Activated T-cell treated with anti-CD3 and anti-CD28 coated beads, Interleukin-2, amount 50 U/mL, for 4 hours (primary cell): Measurements from ENCODE around the gene CCDC188. TPM values are rescaled to one million over a fixed set of nuclear protein-coding genes. Genes with fewer than 3 reads are reported as not detected.

Source experiments
- ATAC-seq, 2 donors: fragments of 200-7000 bp; cut with Tn5 transposase; one replicate each; pipeline ENCODE4 v1.10.0; 2021
- DNase-seq: peaks from one replicate; pipeline ENCODE4 v3.0.0-alpha.2; 2020
- H3K27me3 Mint-ChIP-seq: one replicate; pipeline ENCODE4 v1.8.0; 2021; ENCODE audit warnings: low read depth, mixed read lengths
- H3K36me3 Mint-ChIP-seq: one replicate; pipeline ENCODE4 v1.8.0; 2022; ENCODE audit warnings: mixed read lengths; ENCODE audit not compliant: insufficient read depth
- H3K4me1 Mint-ChIP-seq: one replicate; pipeline ENCODE4 v1.8.0; 2021; ENCODE audit warnings: low read depth, mixed read lengths
- H3K4me3 Mint-ChIP-seq: one replicate; pipeline ENCODE4 v1.8.0; 2021; ENCODE audit warnings: mild to moderate bottlenecking, moderate library complexity, mixed read lengths
- H3K9me3 Mint-ChIP-seq: one replicate; pipeline ENCODE4 v1.8.0; 2021; ENCODE audit warnings: mixed read lengths
- total RNA-seq, 3 donors: library from RNA; stranded (reverse); gene quantifications; one replicate each; pipeline ENCODE4 v1.2.1, GENCODE V29; 2021

CCDC188 gene
- total RNA-seq, 3 donors from 2014 or later: not detected

DNA sequence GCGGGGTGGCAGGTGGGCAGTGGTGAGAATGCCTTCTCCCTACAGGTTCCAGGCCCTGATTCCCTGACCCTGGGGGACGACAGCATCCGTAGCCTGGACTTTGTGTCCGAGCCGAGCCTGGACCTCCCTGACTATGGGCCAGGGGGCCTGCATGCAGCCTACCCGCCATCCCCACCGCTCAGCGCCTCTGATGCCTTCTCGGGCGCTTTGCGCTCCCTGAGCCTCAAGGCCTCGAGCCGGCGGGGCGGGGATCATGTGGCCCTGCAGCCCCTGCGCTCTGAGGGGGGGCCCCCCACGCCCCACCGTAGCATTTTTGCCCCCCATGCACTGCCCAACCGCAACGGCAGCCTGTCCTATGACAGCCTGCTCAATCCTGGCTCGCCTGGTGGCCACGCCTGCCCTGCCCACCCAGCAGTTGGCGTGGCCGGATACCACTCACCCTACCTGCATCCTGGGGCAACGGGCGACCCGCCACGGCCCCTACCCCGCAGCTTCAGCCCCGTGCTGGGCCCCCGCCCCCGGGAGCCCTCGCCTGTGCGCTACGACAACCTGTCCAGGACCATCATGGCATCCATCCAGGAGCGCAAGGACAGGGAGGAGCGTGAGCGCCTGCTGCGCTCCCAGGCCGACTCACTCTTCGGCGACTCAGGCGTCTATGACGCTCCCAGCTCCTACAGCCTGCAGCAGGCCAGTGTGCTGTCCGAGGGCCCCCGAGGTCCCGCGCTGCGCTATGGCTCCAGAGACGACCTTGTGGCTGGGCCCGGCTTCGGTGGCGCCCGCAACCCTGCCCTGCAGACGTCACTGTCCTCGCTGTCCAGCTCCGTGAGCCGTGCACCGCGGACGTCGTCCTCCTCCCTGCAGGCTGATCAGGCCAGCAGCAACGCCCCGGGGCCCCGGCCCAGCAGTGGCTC is 7.9 kb downstream of the CCDC188 start:
- DNase-seq: no peak

DNA sequence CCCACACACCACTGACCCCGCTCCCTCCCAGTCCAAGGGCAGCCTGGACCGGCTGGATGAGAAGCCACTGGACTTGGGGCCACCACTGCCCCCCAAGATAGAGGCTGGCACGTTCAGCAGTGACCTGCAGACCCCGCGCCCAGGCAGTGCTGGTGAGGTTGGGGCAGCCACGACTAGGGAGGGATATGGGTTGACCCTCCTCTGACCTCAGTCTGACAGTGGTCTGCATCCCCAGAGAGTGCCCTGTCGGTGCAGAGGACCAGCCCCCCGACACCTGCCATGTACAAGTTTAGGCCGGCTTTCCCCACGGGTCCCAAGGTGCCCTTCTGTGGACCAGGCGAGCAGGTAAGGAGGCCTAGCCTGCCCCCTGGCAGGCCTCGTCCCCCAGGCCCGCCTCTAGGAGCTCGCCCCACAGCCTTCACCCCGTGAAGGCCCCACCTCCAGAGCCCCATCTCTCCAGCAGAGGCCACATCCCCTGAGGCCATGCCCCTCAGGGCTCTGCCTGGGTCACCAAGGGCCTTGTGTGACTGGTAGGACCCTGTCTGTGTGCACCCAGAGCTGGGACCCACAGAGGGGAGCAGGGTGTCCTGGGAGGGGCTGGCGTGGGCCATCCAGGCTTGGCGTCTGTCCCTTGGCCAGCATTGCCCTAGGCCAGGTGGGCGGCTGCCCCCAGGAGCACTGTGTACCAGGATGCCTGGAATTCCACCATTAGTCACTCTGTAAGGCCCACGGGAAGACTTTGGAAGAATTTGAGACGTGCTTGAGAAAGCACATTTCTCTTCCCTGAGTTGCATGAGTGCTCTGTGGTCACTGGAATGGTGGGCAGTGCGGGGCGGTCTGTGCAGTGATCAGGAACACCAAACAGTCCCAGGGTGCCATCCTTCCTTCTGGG is 9.4 kb downstream of the CCDC188 start:
- no peak overlapping the region for H3K4me3 Mint-ChIP-seq
- H3K27me3 Mint-ChIP-seq: no peaks in the 10 kb centered on the region
- ATAC-seq: no peak
- peaks cover 10% of the 10 kb centered on the region for H3K4me1 Mint-ChIP-seq
- peaks cover 4% of the 10 kb centered on the region for H3K36me3 Mint-ChIP-seq
- no peaks in the 10 kb centered on the region for H3K9me3 Mint-ChIP-seq
- DNase-seq: no peak

More for the DNA sequence above, 7.9 kb downstream of the CCDC188 start:
- Mint-ChIP-seq H3K4me1 (peaks cover 1% of the 10 kb centered on the region), H3K27me3 (no peaks in the 10 kb centered on the region), H3K4me3 (no peak overlapping the region), H3K9me3 (no peaks in the 10 kb centered on the region), H3K36me3 (peaks cover 4% of the 10 kb centered on the region)
- no peak for ATAC-seq

DNA sequence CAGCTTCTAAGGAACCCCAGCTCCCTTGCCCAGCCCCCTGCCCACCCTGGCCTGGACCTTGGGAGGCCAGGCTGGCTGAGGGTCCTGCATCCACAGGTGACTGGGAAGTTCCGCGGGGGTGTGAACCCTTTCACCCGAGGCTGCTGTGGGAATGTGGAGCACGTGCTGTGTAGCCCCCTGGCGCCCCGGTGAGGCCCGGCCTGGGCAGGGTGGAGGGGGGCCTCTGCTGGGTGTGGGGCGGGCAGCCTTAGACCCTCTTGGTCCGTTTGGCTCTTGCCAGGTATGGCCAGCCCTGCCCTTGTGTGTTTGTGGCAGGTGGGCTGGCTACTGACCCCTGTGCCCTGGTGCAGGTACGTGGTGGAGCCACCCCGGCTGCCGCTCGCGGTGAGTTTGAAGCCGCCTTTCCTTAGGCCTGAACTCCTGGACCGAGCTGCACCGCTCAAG is 10.3 kb downstream of the CCDC188 start:
- Mint-ChIP-seq H3K9me3 (no peaks in the 10 kb centered on the region), H3K4me3 (no peak overlapping the region), H3K36me3 (peaks cover 4% of the 10 kb centered on the region), H3K4me1 (peaks cover 12% of the 10 kb centered on the region), H3K27me3 (no peaks in the 10 kb centered on the region)
- DNase-seq (no peak), ATAC-seq (no peak)

DNA sequence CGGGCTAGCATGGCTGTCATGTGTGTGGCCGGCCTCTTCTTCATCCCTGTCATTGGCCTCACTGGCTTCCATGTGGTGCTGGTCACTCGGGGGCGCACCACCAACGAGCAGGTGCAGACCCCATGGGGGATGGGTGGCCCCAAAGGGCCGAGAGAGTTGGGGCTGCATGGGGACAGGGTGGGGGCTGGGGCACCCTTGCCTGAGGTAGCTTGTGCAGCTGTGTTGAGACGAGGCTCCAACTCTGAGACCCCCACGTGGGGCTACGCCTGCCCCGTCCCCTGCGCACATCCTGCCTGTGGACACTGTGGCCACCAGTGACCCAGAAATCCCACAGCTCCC is 10.8 kb downstream of the CCDC188 start:
- ATAC-seq: no peak
- Mint-ChIP-seq H3K9me3 (no peaks in the 10 kb centered on the region), H3K36me3 (peaks cover 4% of the 10 kb centered on the region), H3K27me3 (no peaks in the 10 kb centered on the region), H3K4me3 (no peak overlapping the region), H3K4me1 (peaks cover 14% of the 10 kb centered on the region)
- DNase-seq: no peak

DNA sequence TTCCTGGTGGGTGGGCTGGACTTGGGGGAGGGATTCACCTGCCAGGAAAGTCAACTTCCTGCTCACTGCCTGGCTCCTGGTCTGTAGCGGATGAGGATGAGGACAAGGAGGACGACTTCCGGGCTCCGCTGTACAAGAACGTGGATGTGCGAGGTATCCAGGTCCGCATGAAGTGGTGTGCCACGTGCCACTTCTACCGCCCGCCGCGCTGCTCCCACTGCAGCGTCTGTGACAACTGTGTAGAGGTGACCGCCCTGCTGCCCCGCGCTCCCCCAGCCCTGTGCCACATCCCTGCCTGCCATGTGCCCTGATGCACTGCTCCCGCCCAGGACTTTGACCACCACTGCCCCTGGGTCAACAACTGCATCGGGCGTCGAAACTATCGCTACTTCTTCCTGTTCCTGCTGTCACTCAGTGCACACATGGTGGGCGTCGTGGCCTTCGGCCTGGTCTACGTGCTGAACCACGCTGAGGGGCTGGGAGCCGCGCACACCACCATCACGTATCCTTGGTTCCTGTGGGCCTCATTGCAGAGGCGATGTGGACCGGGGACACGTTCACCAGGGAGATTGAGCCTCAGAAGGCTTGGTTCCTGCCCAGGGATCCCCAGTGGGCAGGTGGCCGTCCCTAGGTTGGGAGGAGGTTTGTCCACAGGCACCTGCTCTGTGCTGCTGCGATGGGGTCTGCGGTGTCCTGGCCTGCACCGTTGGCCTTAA is 11.3 kb downstream of the CCDC188 start:
- H3K36me3 Mint-ChIP-seq: peaks cover 4% of the 10 kb centered on the region

DNA sequence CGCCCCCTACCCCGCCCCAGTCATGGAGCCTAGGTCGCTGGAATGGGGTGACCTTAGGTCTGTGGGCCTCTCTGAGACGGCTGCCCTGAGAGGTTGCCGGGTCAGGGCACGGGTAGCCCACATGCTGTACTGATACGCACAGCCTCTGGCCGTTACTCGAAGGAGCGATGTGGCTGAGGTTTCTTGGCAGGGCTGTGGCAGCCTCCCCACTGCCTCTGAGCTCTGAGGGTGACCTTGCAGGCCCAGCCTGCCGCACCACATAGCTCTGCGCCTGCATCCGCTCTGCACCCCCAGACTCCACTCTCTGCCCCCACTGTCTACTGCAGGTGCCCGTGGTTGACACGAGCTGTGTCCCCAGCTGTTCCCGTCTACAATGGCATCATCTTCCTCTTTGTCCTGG is 12.0 kb downstream of the CCDC188 start:
- no peak for DNase-seq
- Mint-ChIP-seq H3K27me3 (no peaks in the 10 kb centered on the region), H3K4me3 (no peak overlapping the region), H3K4me1 (peaks cover 24% of the 10 kb centered on the region), H3K9me3 (no peaks in the 10 kb centered on the region), H3K36me3 (peaks cover under 1% of the 10 kb centered on the region)
- no peak for ATAC-seq

More for the DNA sequence above, 11.3 kb downstream of the CCDC188 start:
- DNase-seq: no peak
- Mint-ChIP-seq H3K4me3 (no peak overlapping the region), H3K4me1 (peaks cover 18% of the 10 kb centered on the region), H3K9me3 (no peaks in the 10 kb centered on the region), H3K27me3 (no peaks in the 10 kb centered on the region)
- ATAC-seq: no peak

DNA sequence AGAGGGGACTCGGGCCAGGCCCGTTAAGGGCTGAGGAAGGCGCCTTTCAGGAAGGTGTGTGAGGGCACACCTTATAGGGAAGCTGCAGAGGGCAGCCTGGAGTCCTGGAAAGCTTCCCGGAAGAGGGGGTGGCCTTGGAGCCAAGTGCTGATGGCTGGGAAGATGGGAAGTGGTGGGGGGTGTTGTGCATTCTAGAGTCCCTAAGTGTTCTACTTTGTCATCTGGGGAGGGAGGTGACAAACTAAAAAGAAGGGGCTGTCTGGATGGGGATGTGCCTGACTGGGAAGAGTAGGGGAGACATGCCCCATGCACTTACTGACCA is 12.5 kb downstream of the CCDC188 start:
- H3K4me1 Mint-ChIP-seq: peaks cover 27% of the 10 kb centered on the region
- ATAC-seq: no peak
- H3K4me3 Mint-ChIP-seq: no peak overlapping the region
- no peaks in the 10 kb centered on the region for H3K36me3 Mint-ChIP-seq
- H3K9me3 Mint-ChIP-seq: no peaks in the 10 kb centered on the region
- H3K27me3 Mint-ChIP-seq: no peaks in the 10 kb centered on the region
- DNase-seq: no peak

DNA sequence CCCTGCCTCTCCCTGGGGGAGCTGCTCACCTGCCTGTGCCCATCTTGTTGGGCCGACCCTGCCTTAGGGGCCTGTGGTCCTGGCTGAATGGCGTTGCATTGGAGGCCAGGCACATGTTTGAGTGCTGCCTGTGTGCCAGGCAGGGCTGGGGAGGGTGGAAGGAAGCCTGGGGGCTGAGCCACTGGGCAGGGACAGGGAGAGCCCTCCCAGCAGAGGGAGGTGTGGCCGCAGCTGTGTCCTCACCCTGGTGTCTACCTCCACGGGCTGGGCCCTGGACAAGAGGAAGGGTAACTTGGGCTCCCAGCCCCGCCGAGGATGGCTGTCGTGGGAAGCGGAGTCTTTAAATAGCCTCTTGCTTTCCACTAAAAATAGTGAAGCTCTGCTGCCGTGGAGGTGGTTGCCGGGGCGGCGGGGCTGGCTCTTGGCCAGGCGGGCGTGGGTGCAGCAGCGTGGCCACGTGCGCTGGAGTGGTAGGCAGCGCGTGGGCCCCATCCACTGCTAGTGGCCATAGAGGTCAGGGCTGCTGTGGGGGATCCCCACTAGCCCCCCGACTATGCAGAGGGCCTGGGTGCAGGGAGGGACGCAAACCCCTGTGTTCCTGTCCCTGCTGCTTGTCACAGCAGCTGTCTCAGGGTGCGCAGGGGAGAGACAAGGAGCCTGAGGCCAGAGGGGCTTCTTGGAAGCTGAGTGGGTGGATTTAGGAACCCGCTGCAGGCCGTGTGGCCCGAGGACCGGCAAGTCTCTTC is 13.0 kb downstream of the CCDC188 start:
- H3K27me3 Mint-ChIP-seq: no peaks in the 10 kb centered on the region
- H3K4me3 Mint-ChIP-seq: no peak overlapping the region
- no peak for DNase-seq
- no peak for ATAC-seq
- H3K9me3 Mint-ChIP-seq: no peaks in the 10 kb centered on the region
- peaks cover 31% of the 10 kb centered on the region for H3K4me1 Mint-ChIP-seq
- H3K36me3 Mint-ChIP-seq: no peaks in the 10 kb centered on the region

DNA sequence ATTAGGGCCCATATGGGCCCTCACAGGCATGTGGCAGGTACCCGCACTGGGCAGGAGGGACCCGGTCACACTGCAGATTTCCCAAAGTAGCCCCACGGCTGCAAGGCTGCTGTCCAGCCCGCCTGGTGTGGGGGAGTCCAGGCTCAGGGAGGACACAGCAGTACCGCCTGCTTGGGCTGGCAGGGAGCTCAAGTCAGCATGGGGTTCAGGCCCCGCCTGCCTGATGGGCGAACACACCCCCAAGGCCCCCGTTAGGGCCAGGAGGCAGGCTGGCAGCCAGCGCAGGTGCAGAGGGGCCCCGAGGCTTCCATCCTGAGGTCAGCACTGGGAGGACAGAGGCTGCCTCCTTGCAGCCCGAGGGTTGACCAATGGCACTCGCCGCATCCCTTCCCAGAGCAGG is 13.7 kb downstream of the CCDC188 start:
- no peaks in the 10 kb centered on the region for H3K9me3 Mint-ChIP-seq
- ATAC-seq (no peak), DNase-seq (no peak)
- H3K27me3 Mint-ChIP-seq: no peaks in the 10 kb centered on the region
- H3K4me3 Mint-ChIP-seq: no peak overlapping the region
- H3K4me1 Mint-ChIP-seq: peaks cover 36% of the 10 kb centered on the region
- H3K36me3 Mint-ChIP-seq: no peaks in the 10 kb centered on the region

DNA sequence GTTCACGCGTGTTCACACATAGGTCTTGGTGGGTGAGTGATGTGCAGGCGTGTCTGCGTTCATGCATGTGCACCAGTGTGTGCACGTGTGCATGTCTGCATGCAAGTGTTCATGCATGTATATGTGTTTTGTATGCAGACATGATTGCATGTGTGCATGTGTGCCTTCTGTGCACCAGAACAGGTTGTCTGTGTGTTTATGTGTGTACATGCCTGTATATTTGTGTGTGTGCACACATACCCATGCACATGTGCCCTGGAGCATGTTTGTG is 14.3 kb downstream of the CCDC188 start:
- H3K27me3 Mint-ChIP-seq: no peaks in the 10 kb centered on the region
- peaks cover 36% of the 10 kb centered on the region for H3K4me1 Mint-ChIP-seq
- no peaks in the 10 kb centered on the region for H3K36me3 Mint-ChIP-seq
- DNase-seq (no peak), ATAC-seq (no peak)
- no peak overlapping the region for H3K4me3 Mint-ChIP-seq
- no peaks in the 10 kb centered on the region for H3K9me3 Mint-ChIP-seq

DNA sequence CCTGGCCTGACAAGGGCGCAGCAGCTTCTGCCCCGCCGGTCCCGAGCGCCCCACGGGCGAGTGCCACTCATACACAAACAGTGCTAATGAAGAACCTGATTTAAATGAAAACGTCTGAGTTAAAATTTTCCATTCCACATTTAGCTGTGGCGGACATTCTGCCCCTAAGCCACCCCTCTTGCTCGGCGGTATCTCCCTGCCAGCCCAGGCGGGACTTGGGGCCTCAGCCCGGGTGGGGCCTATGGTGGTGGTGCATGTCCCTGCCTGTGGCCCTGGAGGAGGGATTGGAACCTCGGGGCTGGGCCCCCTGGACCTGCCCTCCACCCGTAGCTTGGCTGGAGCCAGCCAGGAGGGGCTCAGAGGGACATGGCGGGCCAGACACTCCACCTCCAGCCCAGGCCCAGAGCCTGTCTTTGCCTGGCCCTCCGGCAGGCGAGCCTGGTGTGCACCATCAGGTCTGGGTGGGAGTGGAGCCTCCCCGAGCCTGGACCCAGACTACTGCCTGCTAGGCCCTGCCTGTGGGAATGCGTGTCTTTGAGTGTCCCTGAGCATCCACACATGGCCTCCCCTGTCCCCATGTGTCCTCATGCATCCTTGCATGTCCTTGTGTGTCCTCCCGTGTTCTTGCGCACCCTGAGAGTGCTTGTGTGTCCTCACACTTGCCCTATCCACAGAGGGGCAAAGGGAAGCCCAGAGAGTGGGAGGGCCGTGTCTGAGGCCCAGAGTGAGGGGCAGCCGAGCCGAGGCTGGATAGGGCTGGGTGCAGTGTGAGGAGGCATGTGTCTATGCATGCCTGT is 14.9 kb downstream of the CCDC188 start:
- no peak for DNase-seq
- Mint-ChIP-seq H3K4me3 (no peak overlapping the region), H3K36me3 (no peaks in the 10 kb centered on the region), H3K4me1 (peaks cover 36% of the 10 kb centered on the region), H3K27me3 (no peaks in the 10 kb centered on the region), H3K9me3 (no peaks in the 10 kb centered on the region)
- ATAC-seq: no peak

DNA sequence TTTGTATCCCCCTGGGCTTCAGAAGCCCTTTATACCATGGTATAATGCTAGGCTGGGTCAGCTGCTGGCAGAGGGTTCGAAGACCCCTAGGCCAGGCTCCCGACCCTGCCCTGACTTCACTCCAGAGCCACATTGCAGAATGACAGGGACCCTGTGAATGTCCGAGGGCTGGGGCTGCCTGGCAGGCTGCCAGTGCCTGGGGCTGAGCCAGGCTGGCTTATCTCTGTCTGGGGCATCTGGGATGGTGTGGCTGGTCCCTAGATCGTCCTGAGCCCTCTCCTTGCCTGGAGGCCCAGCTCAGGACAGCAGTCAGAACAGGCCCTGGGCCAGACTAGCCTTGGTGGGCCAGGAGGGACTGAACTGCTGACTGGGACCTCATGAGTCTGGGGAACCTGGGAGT is 15.6 kb downstream of the CCDC188 start:
- Mint-ChIP-seq H3K27me3 (no peaks in the 10 kb centered on the region), H3K36me3 (no peaks in the 10 kb centered on the region), H3K9me3 (no peaks in the 10 kb centered on the region), H3K4me1 (peaks cover 36% of the 10 kb centered on the region), H3K4me3 (no peak overlapping the region)
- ATAC-seq (no peak), DNase-seq (no peak)

DNA sequence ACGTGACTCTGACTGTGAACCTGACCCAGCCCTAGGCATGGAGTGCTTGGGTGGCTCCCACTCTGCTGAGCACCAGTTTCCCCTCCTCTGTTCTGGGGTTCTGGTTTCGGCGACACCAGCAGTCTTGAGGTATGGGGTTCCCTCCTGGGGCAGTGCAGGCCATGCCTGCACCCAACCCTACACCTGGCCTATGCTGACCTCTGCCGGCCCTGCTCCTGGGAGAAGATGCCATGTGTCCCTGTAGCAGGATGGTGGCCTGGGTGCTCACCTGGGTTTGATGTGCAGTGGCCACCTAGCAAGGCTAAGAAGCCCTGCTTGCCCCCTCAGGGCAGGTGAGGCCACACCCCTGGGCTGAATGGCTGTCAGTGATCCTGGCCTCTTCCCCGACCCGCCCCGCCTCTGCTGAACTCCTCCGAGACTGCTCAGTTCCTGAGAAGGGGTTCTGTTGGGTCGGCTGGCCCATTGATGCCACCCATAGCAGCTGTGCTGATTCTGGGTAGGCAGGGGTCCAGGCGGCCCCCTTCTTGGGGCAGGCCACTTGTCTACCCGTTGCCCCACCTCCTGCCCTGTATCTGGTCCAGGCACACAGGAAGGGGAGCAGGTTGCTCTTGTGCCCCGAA is 16.8 kb downstream of the CCDC188 start:
- Mint-ChIP-seq H3K4me1 (peaks cover 42% of the 10 kb centered on the region), H3K27me3 (no peaks in the 10 kb centered on the region)

More for the DNA sequence above, 16.8 kb downstream of the CCDC188 start:
- no peaks in the 10 kb centered on the region for H3K9me3 Mint-ChIP-seq
- H3K36me3 Mint-ChIP-seq: no peaks in the 10 kb centered on the region
- DNase-seq: no peak
- peak overlapping the region; percentile 80 for H3K4me3 Mint-ChIP-seq
- ATAC-seq: no peak
